IMR-90 (cell line): ENCODE results near the gene CCSER1. TPM values are rescaled to one million over a fixed set of nuclear protein-coding genes. Genes with fewer than 3 reads are reported as not detected.

Source experiments
- ATAC-seq: fragments of 200-7000 bp; cut with Tn5 transposase; 2 replicates; pipeline ENCODE4 v1.9.1; 2020; ENCODE audit warnings: low read depth, mild to moderate bottlenecking, moderate library complexity
- BruUV-seq: library from RNA; stranded (reverse); fragments of 400-500 nt; replicated peaks from 2 replicates; lab custom pipeline; 2021; lab: Mats Ljungman, UMichigan
- CTCF ChIA-PET: fragments of 300-600 bp; formaldehyde crosslinking; extraction: SDS; loops from one replicate; lab custom pipeline; 2021; ENCODE audit warnings: antibody characterized with exemption; lab: Yijun Ruan, JAX
- POLR2A ChIA-PET: fragments of 300-600 bp; sonication (Branson Sonifier 250); formaldehyde crosslinking; loops from one replicate; lab custom pipeline; 2022; ENCODE audit warnings: antibody characterized with exemption; ENCODE audit not compliant: unreplicated experiment; lab: Charles Lee
- DNase-seq: peaks from one replicate; pipeline ENCODE4 v3.0.0; 2013
- H2AFZ ChIP-seq: replicated peaks from 2 replicates; pipeline ENCODE3; 2013; ENCODE audit warnings: low read length, mild to moderate bottlenecking; ENCODE audit not compliant: poor library complexity
- H2AK5ac ChIP-seq: 2 replicates; pipeline ENCODE4 v1.6.1; 2013; ENCODE audit warnings: low read depth, low read length, inconsistent platforms
- H2AK9ac ChIP-seq: replicated peaks from 2 replicates; pipeline ENCODE3; 2013; ENCODE audit warnings: mild to moderate bottlenecking, low read depth, low read length, moderate library complexity; ENCODE audit not compliant: poor library complexity
- H2BK120ac ChIP-seq: 2 replicates; pipeline ENCODE4 v1.6.1; 2013; ENCODE audit warnings: low read depth, low read length, inconsistent platforms
- H2BK15ac ChIP-seq: 3 replicates; pipeline ENCODE4 v1.6.1; 2013; ENCODE audit warnings: low read depth, low read length, inconsistent platforms
- H2BK20ac ChIP-seq: 2 replicates; pipeline ENCODE4 v1.6.1; 2013; ENCODE audit warnings: low read depth, mild to moderate bottlenecking, inconsistent platforms, low read length, moderate library complexity
- H2BK5ac ChIP-seq: 2 replicates; pipeline ENCODE4 v1.6.1; 2013; ENCODE audit warnings: mild to moderate bottlenecking, low read depth, low read length, inconsistent platforms; ENCODE audit not compliant: poor library complexity, severe bottlenecking
- H3K14ac ChIP-seq: replicated peaks from 2 replicates; pipeline ENCODE4 v1.6.1; 2013; ENCODE audit warnings: low read depth, low read length, inconsistent platforms
- H3K18ac ChIP-seq: 2 replicates; pipeline ENCODE4 v1.6.1; 2013; ENCODE audit warnings: low read depth, low read length, control low read depth
- H3K23ac ChIP-seq: 2 replicates; pipeline ENCODE4 v1.6.1; 2013; ENCODE audit warnings: low read depth, low read length, inconsistent platforms
- H3K27ac ChIP-seq: 2 replicates; pipeline ENCODE4 v1.5.1; 2013; ENCODE audit warnings: mild to moderate bottlenecking, control low read depth, low read length; ENCODE audit not compliant: insufficient read depth
- H3K27me3 ChIP-seq: 2 replicates; pipeline ENCODE4 v1.6.1; 2013; ENCODE audit warnings: low read length; ENCODE audit not compliant: control insufficient read depth, insufficient read depth
- H3K36me3 ChIP-seq: 2 replicates; pipeline ENCODE4 v1.6.1; 2013; ENCODE audit warnings: low read length, mixed read lengths; ENCODE audit not compliant: control insufficient read depth, insufficient read depth
- H3K4ac ChIP-seq: 2 replicates; pipeline ENCODE4 v1.6.1; 2013; ENCODE audit warnings: low read depth, low read length, inconsistent platforms
- H3K4me1 ChIP-seq: 2 replicates; pipeline ENCODE4 v1.6.1; 2013; ENCODE audit warnings: low read length, mixed read lengths; ENCODE audit not compliant: control insufficient read depth, insufficient read depth
- H3K4me2 ChIP-seq: 2 replicates; pipeline ENCODE4 v1.6.1; 2013; ENCODE audit warnings: low read depth, mild to moderate bottlenecking, control low read depth, low read length, moderate library complexity
- H3K4me3 ChIP-seq: 2 replicates; pipeline ENCODE4 v1.5.1; 2013; ENCODE audit warnings: low read depth, mild to moderate bottlenecking, control low read depth, low read length, moderate library complexity; ENCODE audit not compliant: insufficient read depth
- H3K56ac ChIP-seq: 2 replicates; pipeline ENCODE4 v1.6.1; 2013; ENCODE audit warnings: low read length, inconsistent platforms; ENCODE audit not compliant: insufficient read depth; ENCODE audit errors: extremely low read depth
- H3K79me1 ChIP-seq, 2 experiments: 2 replicates each; pipeline ENCODE4 v1.6.1; 2013; ENCODE audit warnings: low read length in 2 of 2, inconsistent platforms in 1 of 2, low read depth in 1 of 2
- H3K9ac ChIP-seq: 2 replicates; pipeline ENCODE4 v1.6.1; 2013; ENCODE audit warnings: low read depth, low read length, control low read depth
- H3K9me1 ChIP-seq: 2 replicates; pipeline ENCODE4 v1.6.1; 2013; ENCODE audit warnings: low read length, inconsistent platforms; ENCODE audit not compliant: insufficient read depth
- H3K9me3 ChIP-seq: 2 replicates; pipeline ENCODE4 v1.6.1; 2013; ENCODE audit warnings: low read length; ENCODE audit not compliant: control insufficient read depth, insufficient read depth
- H4K20me1 ChIP-seq: 2 replicates; pipeline ENCODE4 v1.6.1; 2013; ENCODE audit warnings: low read length, inconsistent platforms; ENCODE audit not compliant: insufficient read depth
- H4K5ac ChIP-seq: 2 replicates; pipeline ENCODE4 v1.6.1; 2013; ENCODE audit warnings: mild to moderate bottlenecking, low read depth, low read length, control low read depth
- H4K8ac ChIP-seq, 2 experiments: 2 replicates each; pipeline ENCODE4 v1.6.1; 2013; ENCODE audit warnings: low read depth in 2 of 2, low read length in 2 of 2, control low read depth in 1 of 2, inconsistent platforms in 1 of 2
- H4K91ac ChIP-seq: 2 replicates; pipeline ENCODE4 v1.6.1; 2013; ENCODE audit warnings: low read depth, low read length, inconsistent platforms; ENCODE audit not compliant: insufficient read depth
- BHLHE40 ChIP-seq: fragments of 150-350 bp; IDR thresholded peaks from 2 replicates; pipeline ENCODE4 v1.6.1; 2016; ENCODE audit warnings: mild to moderate bottlenecking, low read depth, low read length
- CEBPB ChIP-seq: IDR thresholded peaks from 2 replicates; pipeline ENCODE4 v1.6.1; 2012; ENCODE audit warnings: low read depth, low read length, improper control_type of control experiment
- CHD1 ChIP-seq: IDR thresholded peaks from 2 replicates; pipeline ENCODE4 v1.6.1; 2012; ENCODE audit warnings: low read depth, low read length, improper control_type of control experiment
- CTCF ChIP-seq: conservative IDR thresholded peaks from 2 replicates; pipeline ENCODE4 v1.5.1; 2012; ENCODE audit warnings: mild to moderate bottlenecking, low read depth, low read length, improper control_type of control experiment
- ELK1 ChIP-seq: fragments of 150-350 bp; IDR thresholded peaks from 2 replicates; pipeline ENCODE4 v1.6.1; 2016; ENCODE audit warnings: low read depth, mild to moderate bottlenecking, low read length, moderate library complexity, borderline replicate concordance
- FOS ChIP-seq: fragments of 150-350 bp; IDR thresholded peaks from 2 replicates; pipeline ENCODE4 v1.6.1; 2016; ENCODE audit warnings: low read depth, low read length
- MAFK ChIP-seq: IDR thresholded peaks from 2 replicates; pipeline ENCODE4 v1.6.1; 2012; ENCODE audit warnings: low read depth, low read length, improper control_type of control experiment
- MAZ ChIP-seq: IDR thresholded peaks from 2 replicates; pipeline ENCODE4 v1.6.1; 2012; ENCODE audit warnings: low read depth, mild to moderate bottlenecking, low read length, improper control_type of control experiment, moderate library complexity, borderline replicate concordance
- MXI1 ChIP-seq: IDR thresholded peaks from 2 replicates; pipeline ENCODE4 v1.6.1; 2012; ENCODE audit warnings: low read depth, mild to moderate bottlenecking, low read length, moderate library complexity, borderline replicate concordance
- NFE2L2 ChIP-seq: fragments of 150-350 bp; IDR thresholded peaks from 2 replicates; pipeline ENCODE4 v1.6.1; 2016; ENCODE audit warnings: low read depth, mild to moderate bottlenecking, low read length
- POLR2A ChIP-seq: IDR thresholded peaks from 2 replicates; pipeline ENCODE4 v1.6.1; 2012; ENCODE audit warnings: mild to moderate bottlenecking, low read depth, low read length
- RAD21 ChIP-seq: IDR thresholded peaks from 2 replicates; pipeline ENCODE4 v1.6.1; 2012; ENCODE audit warnings: low read length, improper control_type of control experiment
- RCOR1 ChIP-seq: IDR thresholded peaks from 2 replicates; pipeline ENCODE4 v1.6.1; 2012; ENCODE audit warnings: mild to moderate bottlenecking, low read length, improper control_type of control experiment; ENCODE audit not compliant: insufficient replicate concordance
- RFX5 ChIP-seq: IDR thresholded peaks from 2 replicates; pipeline ENCODE4 v1.8.0; 2012; ENCODE audit warnings: low read depth, mild to moderate bottlenecking, low read length, moderate library complexity
- SMC3 ChIP-seq: fragments of 150-350 bp; IDR thresholded peaks from 2 replicates; pipeline ENCODE4 v1.6.1; 2016; ENCODE audit warnings: low read depth, mild to moderate bottlenecking, antibody characterized with exemption, low read length, moderate library complexity
- WGBS, 2 experiments: methylation state at CpG; one replicate each; pipeline versions ENCODE4 v1.1.5 to v1.1.7; 2013; ENCODE audit warnings: missing lambda C conversion rate in 2 of 2; ENCODE audit not compliant: insufficient read length in 1 of 2; ENCODE audit errors: extremely low coverage in 2 of 2; 5-methylcytosine and 5-hydroxymethylcytosine counted together
- dilution Hi-C: fragments of 300-500 bp; cut with HindIII; formaldehyde crosslinking; loops from one replicate; pipeline ENCODE4 v1.14.3; 2018; ENCODE audit warnings: low sequenced_read_pairs; ENCODE audit not compliant: unreplicated experiment
- in situ Hi-C: fragments of 300-500 bp; cut with MboI; formaldehyde crosslinking; loops from 3 replicates; pipeline ENCODE4 v1.14.3; 2019; ENCODE audit warnings: low sequenced_read_pairs, inconsistent platforms, mixed read lengths
- intact Hi-C: fragments of 100-400 bp; cut with micrococcal nuclease; formaldehyde crosslinking; loops from 2 replicates; pipeline ENCODE4 v1.10.0; 2022
- polyA plus RNA-seq, 3 experiments: library from polyadenylated mRNA; depleted of rRNA; stranded (reverse); fragments of >200 nt; gene quantifications; 2 replicates each; pipeline ENCODE4 v1.2.3, GENCODE V29; 2012; ENCODE audit warnings: low replicate concordance in 1 of 3
- total RNA-seq: library from RNA; depleted of rRNA; stranded (reverse); fragments of >200 nt; gene quantifications from 2 replicates; pipeline ENCODE4 v1.2.3, GENCODE V29; 2012
- TF ChIP-seq, protein P1 (sequence below): fragments of 150-350 bp; IDR thresholded peaks from 2 replicates; pipeline ENCODE4 v1.6.1; 2017; ENCODE audit warnings: mild to moderate bottlenecking, antibody characterized with exemption, low read length, low read depth

The CCSER1 gene
- total and polyA plus RNA-seq, 2 of the 4 experiments (the other 2 are of a cell fraction) = not detected

- dilution Hi-C loops = no loop called here
- no peaks in the 10 kb centered on the region for H3K9me1 ChIP-seq
- H2BK120ac ChIP-seq = no peak overlapping the region
- no peak overlapping the region for H2AK5ac ChIP-seq
- no CpG with 5 or more reads among the region's 1 CpG for WGBS, 2 experiments
- no peak overlapping the region for H3K23ac ChIP-seq
- no peaks in the 10 kb centered on the region for H4K20me1 ChIP-seq
- in situ Hi-C loops = no loop called here
- no peak overlapping the region for H2BK20ac ChIP-seq
- H3K4ac ChIP-seq = no peak overlapping the region
- H3K27ac ChIP-seq = no peak overlapping the region
- no peak overlapping the region for H4K5ac ChIP-seq
- H3K4me3 ChIP-seq = no peak overlapping the region
- POLR2A ChIA-PET = no interaction called here
- no peak overlapping the region for H2AFZ ChIP-seq
- H3K79me1 ChIP-seq = no peaks in the 10 kb centered on the region
- H3K4me2 ChIP-seq = no peak overlapping the region
- H3K27me3 ChIP-seq = no peaks in the 10 kb centered on the region
- CTCF ChIA-PET = no interaction called here
- H3K9me3 ChIP-seq = 0 out of 2 replicates have a peak, but pooled peaks cover 2% of the 10 kb centered on the region
- no peak overlapping the region for H3K14ac ChIP-seq
- H4K8ac ChIP-seq = no peak overlapping the region
- H3K36me3 ChIP-seq = no peaks in the 10 kb centered on the region
- DNase-seq (no peak), ATAC-seq (no peak)
- H3K4me1 ChIP-seq = no peaks in the 10 kb centered on the region
- H2BK5ac ChIP-seq = no peak overlapping the region
- TF ChIP-seq CHD1 (no peak), RCOR1 (no peak), RAD21 (no peak), MAZ (no peak), ELK1 (no peak), SMC3 (no peak), RFX5 (no peak), CTCF (no peak), NFE2L2 (no peak), POLR2A (no peak), CEBPB (no peak), MXI1 (no peak), FOS (no peak), BHLHE40 (no peak), MAFK (no peak)
- TF ChIP-seq, protein P1, sequence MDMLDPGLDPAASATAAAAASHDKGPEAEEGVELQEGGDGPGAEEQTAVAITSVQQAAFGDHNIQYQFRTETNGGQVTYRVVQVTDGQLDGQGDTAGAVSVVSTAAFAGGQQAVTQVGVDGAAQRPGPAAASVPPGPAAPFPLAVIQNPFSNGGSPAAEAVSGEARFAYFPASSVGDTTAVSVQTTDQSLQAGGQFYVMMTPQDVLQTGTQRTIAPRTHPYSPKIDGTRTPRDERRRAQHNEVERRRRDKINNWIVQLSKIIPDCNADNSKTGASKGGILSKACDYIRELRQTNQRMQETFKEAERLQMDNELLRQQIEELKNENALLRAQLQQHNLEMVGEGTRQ = no peak
- no peak overlapping the region for H3K9ac ChIP-seq
- no TSS peak for BruUV-seq
- H4K91ac ChIP-seq = no peak overlapping the region
- no peak overlapping the region for H3K56ac ChIP-seq
- no peak overlapping the region for H2BK15ac ChIP-seq
- intact Hi-C loops = no loop called here
- no peak overlapping the region for H3K18ac ChIP-seq
- H2AK9ac ChIP-seq = no peak overlapping the region
These were observed 448.2 kb downstream of the CCSER1 start for GRCh38 chr4:90575371-90575770.
